Mesendoderm (in vitro differentiated cells): ENCODE results near the gene BAG3.

ENCODE experiments used
- DNase-seq: peaks from one replicate; pipeline ENCODE4 v3.0.0; 2013
- H2AK5ac ChIP-seq: 2 replicates; pipeline ENCODE4 v1.6.1; 2013; ENCODE audit warnings: low read length, inconsistent platforms
- H2BK120ac ChIP-seq: 2 replicates; pipeline ENCODE4 v1.6.1; 2013; ENCODE audit warnings: low read depth, mild to moderate bottlenecking, low read length, moderate library complexity, mixed read lengths
- H2BK15ac ChIP-seq: replicated peaks from 2 replicates; pipeline ENCODE4 v1.6.1; 2013; ENCODE audit warnings: low read depth, mild to moderate bottlenecking, moderate library complexity
- H2BK5ac ChIP-seq: 2 replicates; pipeline ENCODE4 v1.6.1; 2013; ENCODE audit warnings: low read length, inconsistent platforms
- H3K18ac ChIP-seq: 2 replicates; pipeline ENCODE4 v1.6.1; 2013; ENCODE audit warnings: mild to moderate bottlenecking, low read length, mixed read lengths
- H3K23ac ChIP-seq: one replicate; pipeline ENCODE4 v1.6.1; 2013; ENCODE audit warnings: low read length
- H3K27ac ChIP-seq: 2 replicates; pipeline ENCODE4 v1.5.1; 2013; ENCODE audit warnings: low read depth, mild to moderate bottlenecking, inconsistent platforms, low read length, moderate library complexity
- H3K27me3 ChIP-seq: 2 replicates; pipeline ENCODE4 v1.6.1; 2013; ENCODE audit warnings: low read length, control low read depth, mild to moderate bottlenecking, inconsistent platforms; ENCODE audit not compliant: insufficient read depth, poor library complexity
- H3K36me3 ChIP-seq: 2 replicates; pipeline ENCODE4 v1.6.1; 2013; ENCODE audit warnings: low read length, inconsistent platforms; ENCODE audit not compliant: control insufficient read depth, insufficient read depth
- H3K4ac ChIP-seq: one replicate; pipeline ENCODE4 v1.6.1; 2013; ENCODE audit warnings: low read depth, mild to moderate bottlenecking, low read length, moderate library complexity
- H3K4me1 ChIP-seq: 2 replicates; pipeline ENCODE4 v1.6.1; 2013; ENCODE audit warnings: low read depth, low read length, inconsistent platforms; ENCODE audit not compliant: control insufficient read depth
- H3K4me2 ChIP-seq: 2 replicates; pipeline ENCODE4 v1.6.1; 2013; ENCODE audit warnings: low read length
- H3K4me3 ChIP-seq: 2 replicates; pipeline ENCODE4 v1.5.1; 2013; ENCODE audit warnings: mild to moderate bottlenecking, low read length
- H3K56ac ChIP-seq: one replicate; pipeline ENCODE4 v1.6.1; 2013; ENCODE audit warnings: low read length
- H3K79me1 ChIP-seq: 2 replicates; pipeline ENCODE4 v1.6.1; 2013; ENCODE audit warnings: low read length, inconsistent platforms
- H3K79me2 ChIP-seq: 2 replicates; pipeline ENCODE4 v1.6.1; 2013; ENCODE audit warnings: mild to moderate bottlenecking, low read length; ENCODE audit not compliant: control insufficient read depth, insufficient read depth
- H3K9ac ChIP-seq: 2 replicates; pipeline ENCODE4 v1.6.1; 2013; ENCODE audit warnings: low read length, inconsistent platforms
- H4K5ac ChIP-seq: one replicate; pipeline ENCODE4 v1.6.1; 2013; ENCODE audit warnings: low read length
- H4K8ac ChIP-seq: one replicate; pipeline ENCODE4 v1.6.1; 2013; ENCODE audit warnings: low read depth, mild to moderate bottlenecking, control low read depth, low read length, moderate library complexity
- WGBS: extraction: QIAGEN DNeasy Blood & Tissue Kit; methylation state at CpG from one replicate; pipeline ENCODE4 v1.1.7; 2013; ENCODE audit warnings: low lambda C conversion rate, missing lambda C conversion rate; ENCODE audit not compliant: insufficient coverage; ENCODE audit errors: extremely low coverage; 5-methylcytosine and 5-hydroxymethylcytosine counted together

Gene BAG3

DNA sequence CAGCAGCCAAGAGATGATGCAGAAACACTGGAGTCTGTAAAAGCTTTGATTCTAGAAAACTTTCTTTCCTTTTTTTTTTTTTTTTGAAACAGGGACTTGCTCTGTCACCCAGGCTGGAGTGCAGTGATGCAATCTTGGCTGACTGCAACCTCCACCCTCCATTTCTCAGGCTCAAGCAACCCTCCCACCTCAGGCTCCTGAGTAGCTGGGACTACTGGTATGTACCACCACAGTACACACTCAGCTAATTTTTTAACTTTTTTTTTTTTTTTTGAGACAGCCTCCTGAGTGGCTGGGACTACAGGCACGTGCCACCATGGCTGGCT is 17.0 kb upstream of the BAG3 start:
- H3K79me2 ChIP-seq, result no peaks in the 10 kb centered on the region
- H3K4me1 ChIP-seq, result no peaks in the 10 kb centered on the region
- H3K27me3 ChIP-seq, result no peaks in the 10 kb centered on the region
- no peak overlapping the region for H3K4me2 ChIP-seq
- H3K36me3 ChIP-seq, result no peaks in the 10 kb centered on the region
- no peaks in the 10 kb centered on the region for H3K79me1 ChIP-seq
- no peak overlapping the region for H2BK120ac ChIP-seq
- H4K5ac ChIP-seq, result no peak overlapping the region
- no peak overlapping the region for H4K8ac ChIP-seq
- no peak overlapping the region for H3K4ac ChIP-seq
- no peak overlapping the region for H3K18ac ChIP-seq
- H3K27ac ChIP-seq, result no peak overlapping the region
- no peak overlapping the region for H2BK15ac ChIP-seq
- no peak overlapping the region for H3K4me3 ChIP-seq
- no CpG with 5 or more reads among the region's 1 CpG for WGBS
- H2BK5ac ChIP-seq, result no peak overlapping the region
- H3K56ac ChIP-seq, result no peak overlapping the region
- no peak for DNase-seq
- no peak overlapping the region for H3K23ac ChIP-seq
- no peak overlapping the region for H2AK5ac ChIP-seq
- H3K9ac ChIP-seq, result no peak overlapping the region

- Histone ChIP-seq H4K5ac (no peak overlapping the region), H3K27me3 (no peaks in the 10 kb centered on the region), H3K18ac (no peak overlapping the region), H3K79me1 (no peaks in the 10 kb centered on the region), H3K4me1 (no peaks in the 10 kb centered on the region), H2BK5ac (no peak overlapping the region), H3K9ac (no peak overlapping the region), H2AK5ac (no peak overlapping the region), H3K23ac (no peak overlapping the region), H3K79me2 (no peaks in the 10 kb centered on the region), H2BK15ac (no peak overlapping the region), H2BK120ac (no peak overlapping the region), H3K27ac (no peak overlapping the region), H3K4ac (no peak overlapping the region), H4K8ac (no peak overlapping the region), H3K56ac (no peak overlapping the region), H3K4me2 (no peak overlapping the region), H3K36me3 (no peaks in the 10 kb centered on the region), H3K4me3 (no peak overlapping the region)
- no peak for DNase-seq
- WGBS, result no CpG with 5 or more reads among the region's 4 CpGs
These were observed 13.5 kb upstream of the BAG3 start for GRCh38 chr10:119637631-119638030.

DNA sequence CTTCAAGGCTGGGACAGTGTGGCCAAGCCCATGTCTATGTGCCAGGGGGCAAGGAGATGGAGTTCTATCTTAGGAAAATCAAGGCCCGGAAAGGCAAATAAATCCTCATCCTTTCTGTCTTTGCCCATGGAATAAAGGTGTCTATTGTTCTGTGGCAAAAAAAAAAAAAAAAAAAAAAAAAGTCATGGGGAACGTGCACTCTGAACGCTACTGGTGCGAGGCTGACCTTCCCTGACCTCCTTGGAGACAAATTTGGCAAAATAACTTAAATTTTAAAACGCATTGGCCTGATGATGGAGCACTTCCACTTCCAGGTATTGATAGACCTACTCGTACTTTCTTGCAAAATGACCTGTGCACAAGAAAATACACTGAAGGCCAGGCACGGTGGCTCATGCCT is 12.2 kb upstream of the BAG3 start:
- H3K79me1 ChIP-seq, result no peaks in the 10 kb centered on the region
- no peak overlapping the region for H2BK5ac ChIP-seq
- no peak overlapping the region for H3K9ac ChIP-seq
- H3K4me2 ChIP-seq, result no peak overlapping the region
- no peaks in the 10 kb centered on the region for H3K79me2 ChIP-seq
- H3K23ac ChIP-seq, result no peak overlapping the region
- no peak for DNase-seq
- H4K5ac ChIP-seq, result no peak overlapping the region
- H4K8ac ChIP-seq, result no peak overlapping the region
- H2AK5ac ChIP-seq, result no peak overlapping the region
- no peaks in the 10 kb centered on the region for H3K36me3 ChIP-seq
- H3K56ac ChIP-seq, result no peak overlapping the region
- no peak overlapping the region for H3K18ac ChIP-seq
- no peak overlapping the region for H2BK120ac ChIP-seq
- no peaks in the 10 kb centered on the region for H3K27me3 ChIP-seq
- no peaks in the 10 kb centered on the region for H3K4me1 ChIP-seq
- H3K27ac ChIP-seq, result no peak overlapping the region
- H2BK15ac ChIP-seq, result no peak overlapping the region
- H3K4ac ChIP-seq, result no peak overlapping the region
- WGBS, result no CpG with 5 or more reads among the region's 7 CpGs
- no peak overlapping the region for H3K4me3 ChIP-seq

- Histone ChIP-seq H3K36me3 (no peaks in the 10 kb centered on the region), H3K56ac (no peak overlapping the region), H3K4me1 (no peaks in the 10 kb centered on the region), H2BK15ac (no peak overlapping the region), H3K27me3 (no peaks in the 10 kb centered on the region), H3K79me2 (no peaks in the 10 kb centered on the region), H3K79me1 (no peaks in the 10 kb centered on the region), H4K5ac (no peak overlapping the region), H3K18ac (no peak overlapping the region), H3K23ac (no peak overlapping the region), H3K9ac (no peak overlapping the region), H3K27ac (no peak overlapping the region), H4K8ac (no peak overlapping the region), H2AK5ac (no peak overlapping the region), H3K4me2 (no peak overlapping the region), H2BK5ac (no peak overlapping the region), H2BK120ac (no peak overlapping the region), H3K4me3 (no peak overlapping the region), H3K4ac (no peak overlapping the region)
- no CpG with 5 or more reads among the region's 6 CpGs for WGBS
- DNase-seq, result no peak
These were observed 10.8 kb upstream of the BAG3 start for GRCh38 chr10:119640384-119640783.

GRCh38 chr10:119640875-119641526 is 10.2 kb upstream of the BAG3 start:
- H2AK5ac ChIP-seq, result no peak overlapping the region
- H3K4me2 ChIP-seq, result no peak overlapping the region
- no peak overlapping the region for H3K27ac ChIP-seq
- no peak overlapping the region for H3K23ac ChIP-seq
- H4K8ac ChIP-seq, result no peak overlapping the region
- no peak for DNase-seq
- no peak overlapping the region for H3K56ac ChIP-seq
- H3K18ac ChIP-seq, result no peak overlapping the region
- no peaks in the 10 kb centered on the region for H3K27me3 ChIP-seq
- no peak overlapping the region for H3K4ac ChIP-seq
- no CpG with 5 or more reads among the region's 8 CpGs for WGBS
- H4K5ac ChIP-seq, result no peak overlapping the region
- no peak overlapping the region for H2BK5ac ChIP-seq
- no peaks in the 10 kb centered on the region for H3K4me1 ChIP-seq
- no peak overlapping the region for H3K4me3 ChIP-seq
- H3K36me3 ChIP-seq, result no peaks in the 10 kb centered on the region
- H2BK120ac ChIP-seq, result no peak overlapping the region
- no peak overlapping the region for H3K9ac ChIP-seq
- no peaks in the 10 kb centered on the region for H3K79me2 ChIP-seq
- no peaks in the 10 kb centered on the region for H3K79me1 ChIP-seq
- no peak overlapping the region for H2BK15ac ChIP-seq

DNA sequence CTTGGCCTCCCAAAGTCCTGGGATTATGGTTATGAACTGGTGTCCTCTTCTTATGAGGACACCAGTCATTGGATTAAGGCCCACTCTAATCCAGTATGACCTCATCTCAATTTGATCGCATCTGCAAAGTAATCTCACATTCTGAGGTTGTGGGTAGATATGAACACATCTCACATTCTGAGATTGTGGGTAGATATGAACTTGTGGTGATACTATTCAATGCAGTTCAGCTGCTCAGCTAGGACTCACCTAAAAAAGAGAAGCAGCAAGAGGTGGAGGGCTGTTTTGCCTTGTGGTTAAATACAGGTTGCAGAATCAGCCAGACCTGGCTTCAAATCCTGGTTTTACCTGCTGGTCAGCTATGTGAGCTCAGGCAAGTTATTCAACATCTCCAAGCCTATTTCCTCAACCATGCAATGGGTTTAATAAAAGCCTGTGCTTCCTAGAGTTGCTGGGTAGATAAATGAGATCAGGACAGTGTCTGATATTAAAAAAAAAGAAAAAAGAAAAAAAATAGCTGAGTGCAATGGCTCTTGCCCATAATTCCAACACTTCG is 8.5 kb upstream of the BAG3 start:
- Histone ChIP-seq H4K8ac (no peak overlapping the region), H2BK15ac (no peak overlapping the region), H4K5ac (no peak overlapping the region), H3K27ac (no peak overlapping the region), H2BK120ac (no peak overlapping the region), H3K4me2 (no peak overlapping the region), H3K27me3 (no peaks in the 10 kb centered on the region), H3K79me1 (no peaks in the 10 kb centered on the region), H3K56ac (no peak overlapping the region), H3K4ac (no peak overlapping the region), H3K79me2 (no peaks in the 10 kb centered on the region), H2BK5ac (no peak overlapping the region), H3K36me3 (no peaks in the 10 kb centered on the region), H3K23ac (no peak overlapping the region), H3K4me1 (no peaks in the 10 kb centered on the region), H3K9ac (no peak overlapping the region), H3K4me3 (no peak overlapping the region), H3K18ac (no peak overlapping the region), H2AK5ac (no peak overlapping the region)
- no peak for DNase-seq
- WGBS, result no CpG with 5 or more reads among the region's 2 CpGs
